Transverse colon (tissue), 4 donors: ENCODE measurements around the gene WWOX.

ENCODE experiments used
- EP300 ChIP-seq: sonication (generic); formaldehyde crosslinking; IDR thresholded peaks from one replicate; pipeline ENCODE4 v1.6.1; 2017; ENCODE audit warnings: antibody characterized with exemption, low read depth
- POLR2A ChIP-seq: fragments of 450-650 bp; IDR thresholded peaks from one replicate; pipeline ENCODE4 v1.6.1; 2016; ENCODE audit warnings: antibody characterized with exemption, mild to moderate bottlenecking, moderate library complexity
- POLR2AphosphoS5 ChIP-seq, 3 donors: sonication (generic); formaldehyde crosslinking; IDR thresholded peaks; one replicate each; pipeline ENCODE4 v1.6.1; 2016; ENCODE audit warnings: antibody characterized with exemption in 3 of 3
- TF ChIP-seq, protein P1 (sequence below), 5 experiments: fragments of 200-600 bp in 3 of 5; fragments of 450-650 bp in 2 of 5; sonication (generic) in 3 of 5; IDR thresholded peaks; 1 replicate in 2 of 5; 2 replicates in 3 of 5; pipeline ENCODE4 v1.5.1; 2016 to 2017; ENCODE audit warnings: antibody characterized with exemption in 5 of 5, inconsistent platforms in 3 of 5, mild to moderate bottlenecking in 2 of 5, moderate library complexity in 1 of 5

DNA sequence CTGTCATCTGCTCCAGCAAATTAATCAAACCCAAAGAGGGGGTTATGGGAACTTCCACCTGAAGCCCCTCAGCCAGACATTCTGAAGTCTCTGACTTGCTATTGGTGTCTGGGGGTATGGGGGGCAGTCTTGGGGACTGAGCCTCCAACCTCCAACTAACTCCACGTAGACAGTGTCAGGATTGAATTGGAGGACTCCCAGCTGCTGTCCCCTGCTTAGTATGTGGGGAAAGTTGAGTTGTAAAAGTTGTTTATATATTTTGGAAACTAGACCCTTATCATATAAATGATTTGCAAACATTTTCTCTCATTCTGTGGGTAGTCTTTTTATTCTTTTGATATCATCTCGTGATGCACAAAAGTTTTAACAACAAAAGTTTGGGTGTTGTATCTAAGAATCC lies 689.2 kb downstream of the WWOX start:
- TF ChIP-seq, protein P1, sequence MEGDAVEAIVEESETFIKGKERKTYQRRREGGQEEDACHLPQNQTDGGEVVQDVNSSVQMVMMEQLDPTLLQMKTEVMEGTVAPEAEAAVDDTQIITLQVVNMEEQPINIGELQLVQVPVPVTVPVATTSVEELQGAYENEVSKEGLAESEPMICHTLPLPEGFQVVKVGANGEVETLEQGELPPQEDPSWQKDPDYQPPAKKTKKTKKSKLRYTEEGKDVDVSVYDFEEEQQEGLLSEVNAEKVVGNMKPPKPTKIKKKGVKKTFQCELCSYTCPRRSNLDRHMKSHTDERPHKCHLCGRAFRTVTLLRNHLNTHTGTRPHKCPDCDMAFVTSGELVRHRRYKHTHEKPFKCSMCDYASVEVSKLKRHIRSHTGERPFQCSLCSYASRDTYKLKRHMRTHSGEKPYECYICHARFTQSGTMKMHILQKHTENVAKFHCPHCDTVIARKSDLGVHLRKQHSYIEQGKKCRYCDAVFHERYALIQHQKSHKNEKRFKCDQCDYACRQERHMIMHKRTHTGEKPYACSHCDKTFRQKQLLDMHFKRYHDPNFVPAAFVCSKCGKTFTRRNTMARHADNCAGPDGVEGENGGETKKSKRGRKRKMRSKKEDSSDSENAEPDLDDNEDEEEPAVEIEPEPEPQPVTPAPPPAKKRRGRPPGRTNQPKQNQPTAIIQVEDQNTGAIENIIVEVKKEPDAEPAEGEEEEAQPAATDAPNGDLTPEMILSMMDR (IDR thresholded peaks at IDR 0.05): no peak
- TF ChIP-seq POLR2A: no peak
- TF ChIP-seq POLR2AphosphoS5 (IDR thresholded peaks at IDR 0.05): no peak
- no peak for TF ChIP-seq EP300
